Kidney capillary endothelial cell (primary cell): ENCODE results near the gene GPBAR1.
A peak's percentile ranks its signal among the peaks of the same experiment; 100 is the strongest.

ENCODE experiments used
- DNase-seq: peaks from one replicate; pipeline ENCODE4 v3.0.0-alpha.2; 2018; ENCODE audit warnings: low spot score

The GPBAR1 gene

GRCh38 chr2:218244665-218245064, 16.1 kb upstream of the GPBAR1 start:
- no peak for DNase-seq

- no peak for DNase-seq
Measured at GRCh38 chr2:218245214-218245613, 15.6 kb upstream of the GPBAR1 start.

GRCh38 chr2:218249691-218250090, 11.1 kb upstream of the GPBAR1 start:
- no peak for DNase-seq

- DNase-seq, result no peak
Measured at GRCh38 chr2:218252509-218253231, 8.1 kb upstream of the GPBAR1 start.

- no peak for DNase-seq
Measured at GRCh38 chr2:218253232-218253625, 7.6 kb upstream of the GPBAR1 start.

- DNase-seq, result no peak
Measured at GRCh38 chr2:218255446-218255845, 5.4 kb upstream of the GPBAR1 start.

- DNase-seq, result no peak
Measured at GRCh38 chr2:218256612-218257350, 4.0 kb upstream of the GPBAR1 start.

- peak; percentile 22 for DNase-seq
Measured at GRCh38 chr2:218257390-218257981, 3.3 kb upstream of the GPBAR1 start.

GRCh38 chr2:218259099-218259961, 1.5 kb upstream of the GPBAR1 start:
- peak; percentile 60 for DNase-seq

GRCh38 chr2:218260166-218260565, 649 bp upstream of the GPBAR1 start:
- DNase-seq, result no peak

- DNase-seq, result no peak
Measured at GRCh38 chr2:218261423-218262236, 815 bp downstream of the GPBAR1 start.

GRCh38 chr2:218262237-218262600, 1.4 kb downstream of the GPBAR1 start:
- DNase-seq, result no peak

- DNase-seq, result no peak
Measured at GRCh38 chr2:218262631-218263586, 2.1 kb downstream of the GPBAR1 start.

GRCh38 chr2:218263817-218264641, 3.2 kb downstream of the GPBAR1 start:
- no peak for DNase-seq

- DNase-seq, result no peak
Measured at GRCh38 chr2:218264773-218265561, 4.2 kb downstream of the GPBAR1 start.

GRCh38 chr2:218265626-218266025, 4.8 kb downstream of the GPBAR1 start:
- no peak for DNase-seq

GRCh38 chr2:218266316-218266979, 5.6 kb downstream of the GPBAR1 start:
- DNase-seq, result no peak

GRCh38 chr2:218267259-218267658, 6.4 kb downstream of the GPBAR1 start:
- DNase-seq, result no peak
